Cardiac muscle cell (in vitro differentiated cells and primary cell): ENCODE measurements around the gene CYP2U1. TPM values are rescaled to one million over a fixed set of nuclear protein-coding genes. Genes with fewer than 3 reads are reported as not detected.

ENCODE experiments used
- DNase-seq, 2 donors: peaks; one replicate each; pipeline versions ENCODE4 v3.0.0 to v3.0.0-alpha.2; 2010 to 2017; ENCODE audit warnings: low read depth in 1 of 2, low spot score in 1 of 2
- H3K27ac ChIP-seq: fragments of 200-600 bp; sonication (generic); 2 replicates; pipeline ENCODE4 v1.5.1; 2016
- H3K27me3 ChIP-seq: fragments of 200-600 bp; sonication (generic); 2 replicates; pipeline ENCODE4 v1.6.0; 2016; ENCODE audit warnings: control low read depth
- H3K36me3 ChIP-seq: fragments of 200-600 bp; sonication (generic); 2 replicates; pipeline ENCODE4 v1.5.1; 2016; ENCODE audit warnings: control low read depth
- H3K4me1 ChIP-seq: fragments of 200-600 bp; sonication (generic); 2 replicates; pipeline ENCODE4 v1.8.1; 2017; ENCODE audit warnings: low read depth, mild to moderate bottlenecking, mixed run types
- H3K4me3 ChIP-seq: fragments of 200-600 bp; sonication (generic); 2 replicates; pipeline ENCODE4 v1.5.1; 2016; ENCODE audit warnings: mild to moderate bottlenecking
- H3K9me3 ChIP-seq: fragments of 200-600 bp; sonication (generic); 2 replicates; pipeline ENCODE4 v1.5.1; 2017; ENCODE audit warnings: low read depth, mild to moderate bottlenecking, control low read depth
- polyA plus RNA-seq: library from polyadenylated mRNA; unstranded; fragments of >200 nt; fragmentation: Nextera tagmentation; extraction: Ambion mirVana; gene quantifications from 2 replicates; pipeline ENCODE4 v1.2.1, GENCODE V29; 2016
- total RNA-seq: library from RNA; depleted of rRNA; stranded (reverse); fragments of >200 nt; gene quantifications from 2 replicates; pipeline ENCODE4 v1.2.3, GENCODE V29; 2016
- TF ChIP-seq, protein P1 (sequence below): IDR thresholded peaks from 2 replicates; pipeline ENCODE4 v1.5.1; 2012; ENCODE audit warnings: low read depth, mild to moderate bottlenecking, low read length

CYP2U1 gene
- total RNA-seq (4.7 and 7.0 TPM in 2 replicates), polyA plus RNA-seq (2.5 and 2.7 TPM in 2 replicates)

DNA sequence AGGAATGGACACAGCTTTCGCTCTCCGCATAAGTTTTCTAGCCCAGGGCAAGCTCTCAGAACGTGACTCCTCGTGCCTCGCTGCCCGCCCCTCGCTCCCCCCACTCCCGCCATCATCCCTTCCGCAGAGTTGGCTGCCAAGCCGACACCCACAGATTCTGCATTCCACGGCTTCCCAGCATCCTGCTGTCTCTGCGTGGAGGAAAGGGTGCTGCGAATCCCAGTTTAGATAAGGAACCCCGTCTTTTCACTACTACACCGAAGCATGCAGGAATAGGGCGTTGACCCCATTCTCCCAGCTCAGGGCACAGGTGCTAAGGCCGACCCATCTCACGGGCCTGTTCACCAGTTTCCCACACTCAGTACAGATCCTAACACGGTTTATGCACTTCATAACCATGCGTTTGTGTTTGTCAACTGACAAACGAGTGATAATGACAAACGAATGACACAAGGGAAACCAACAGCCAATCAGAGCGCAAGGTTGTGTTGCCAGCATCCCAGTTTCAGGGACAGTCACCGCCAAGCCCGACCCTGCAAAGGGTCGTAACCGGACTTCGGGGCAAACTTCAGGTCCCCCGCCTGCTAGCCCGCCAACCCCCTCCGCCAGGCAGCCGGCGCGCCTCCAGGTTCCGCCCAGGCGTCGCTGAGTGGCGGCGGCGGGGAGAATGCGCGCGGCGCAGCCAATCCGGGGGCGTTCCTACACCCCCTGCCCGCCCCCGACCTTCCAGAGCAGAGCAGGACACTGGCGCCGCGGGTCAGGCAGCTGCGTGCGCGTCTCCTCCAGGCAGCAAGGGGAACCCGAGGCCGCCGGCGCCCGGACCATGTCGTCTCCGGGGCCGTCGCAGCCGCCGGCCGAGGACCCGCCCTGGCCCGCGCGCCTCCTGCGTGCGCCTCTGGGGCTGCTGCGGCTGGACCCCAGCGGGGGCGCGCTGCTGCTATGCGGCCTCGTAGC is at the start of gene CYP2U1:
Gene CYP2U1, plus strand, starts transcription at position 729 of the 954 bp plus-strand sequence. Its CDS starts 95 bp downstream, at position 824.
- TF ChIP-seq, protein P1, sequence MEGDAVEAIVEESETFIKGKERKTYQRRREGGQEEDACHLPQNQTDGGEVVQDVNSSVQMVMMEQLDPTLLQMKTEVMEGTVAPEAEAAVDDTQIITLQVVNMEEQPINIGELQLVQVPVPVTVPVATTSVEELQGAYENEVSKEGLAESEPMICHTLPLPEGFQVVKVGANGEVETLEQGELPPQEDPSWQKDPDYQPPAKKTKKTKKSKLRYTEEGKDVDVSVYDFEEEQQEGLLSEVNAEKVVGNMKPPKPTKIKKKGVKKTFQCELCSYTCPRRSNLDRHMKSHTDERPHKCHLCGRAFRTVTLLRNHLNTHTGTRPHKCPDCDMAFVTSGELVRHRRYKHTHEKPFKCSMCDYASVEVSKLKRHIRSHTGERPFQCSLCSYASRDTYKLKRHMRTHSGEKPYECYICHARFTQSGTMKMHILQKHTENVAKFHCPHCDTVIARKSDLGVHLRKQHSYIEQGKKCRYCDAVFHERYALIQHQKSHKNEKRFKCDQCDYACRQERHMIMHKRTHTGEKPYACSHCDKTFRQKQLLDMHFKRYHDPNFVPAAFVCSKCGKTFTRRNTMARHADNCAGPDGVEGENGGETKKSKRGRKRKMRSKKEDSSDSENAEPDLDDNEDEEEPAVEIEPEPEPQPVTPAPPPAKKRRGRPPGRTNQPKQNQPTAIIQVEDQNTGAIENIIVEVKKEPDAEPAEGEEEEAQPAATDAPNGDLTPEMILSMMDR, result no peak
- Histone ChIP-seq H3K27ac (no peak within 1 kb of the TSS), H3K36me3 (no peaks in the 10 kb centered on the region), H3K4me3 (peak within 1 kb of the TSS; percentile 49), H3K27me3 (peaks cover 21% of the 10 kb centered on the region), H3K9me3 (no peaks in the 10 kb centered on the region), H3K4me1 (no peaks in the 10 kb centered on the region)
- DNase-seq, result peak; percentile 84 to 88

DNA sequence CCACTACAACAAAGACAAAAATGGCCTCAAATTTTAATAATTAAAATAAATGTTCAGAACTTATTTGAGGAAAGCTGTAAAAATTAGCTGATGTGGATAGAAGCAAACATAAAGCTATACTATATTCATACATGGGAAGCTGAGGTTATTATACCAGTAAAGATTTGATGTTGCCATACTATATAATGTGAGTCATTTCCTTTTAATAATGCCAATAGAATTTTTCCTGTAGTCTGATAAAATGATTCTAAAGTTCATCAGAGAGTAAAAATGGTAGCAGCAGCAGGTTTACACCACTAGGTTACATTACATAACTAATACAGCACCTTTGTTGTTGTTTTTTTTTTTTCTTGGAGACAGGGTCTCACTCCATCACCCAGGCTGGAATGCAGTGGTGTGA is 45.5 kb upstream of the CYP2U1 start:
- no peak overlapping the region for H3K27ac ChIP-seq

DNA sequence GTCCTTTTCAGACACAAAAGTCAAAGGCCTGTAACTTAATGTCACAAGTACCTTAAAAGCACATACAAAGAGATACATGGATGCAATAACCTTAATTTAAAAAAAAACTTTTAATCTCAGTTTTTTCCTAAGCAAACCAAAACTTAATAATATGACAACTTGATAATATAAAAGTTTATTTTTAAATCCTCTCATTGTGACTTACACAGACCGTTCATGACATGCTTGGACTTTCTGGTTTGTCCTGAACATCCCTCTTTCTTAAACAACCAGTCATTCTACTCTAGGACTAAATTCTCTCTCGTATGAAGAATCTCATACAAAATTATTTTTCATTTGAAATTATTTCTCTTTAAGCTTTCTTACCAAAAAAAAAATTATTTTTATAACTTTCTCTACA is 43.1 kb upstream of the CYP2U1 start:
- no peaks in the 10 kb centered on the region for H3K4me1 ChIP-seq
- H3K27me3 ChIP-seq, result no peaks in the 10 kb centered on the region
- no peaks in the 10 kb centered on the region for H3K9me3 ChIP-seq
- H3K4me3 ChIP-seq, result no peak overlapping the region
- DNase-seq, result no peak
- TF ChIP-seq, protein P1, result no peak
- no peak overlapping the region for H3K27ac ChIP-seq
- no peaks in the 10 kb centered on the region for H3K36me3 ChIP-seq

More for the DNA sequence above, 45.5 kb upstream of the CYP2U1 start:
- Histone ChIP-seq H3K4me1 (no peaks in the 10 kb centered on the region), H3K4me3 (no peak overlapping the region), H3K9me3 (no peaks in the 10 kb centered on the region), H3K27me3 (no peaks in the 10 kb centered on the region), H3K36me3 (no peaks in the 10 kb centered on the region)
- DNase-seq, result no peak
- TF ChIP-seq, protein P1, result no peak

DNA sequence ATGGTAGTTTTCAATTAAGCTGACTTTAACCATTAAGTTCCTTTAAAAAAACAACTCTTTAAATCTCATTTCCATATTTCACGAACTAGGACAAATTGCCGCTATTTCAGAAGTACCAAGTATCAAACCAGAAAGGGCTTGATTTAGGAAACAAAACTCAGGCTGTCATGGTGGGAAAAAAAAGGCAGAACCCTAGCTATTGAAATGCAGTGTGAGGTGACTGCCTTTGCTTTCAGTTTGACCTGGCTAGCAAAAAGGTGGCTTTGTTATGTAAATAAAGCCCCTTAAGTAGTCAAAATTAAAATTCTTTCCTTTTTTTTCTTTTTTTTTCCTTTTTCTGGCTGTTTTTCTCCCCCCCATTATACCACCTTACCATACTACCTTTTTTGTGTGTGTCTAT is 40.6 kb upstream of the CYP2U1 start:
- Histone ChIP-seq H3K4me3 (no peak overlapping the region), H3K27ac (no peak overlapping the region), H3K36me3 (no peaks in the 10 kb centered on the region), H3K27me3 (no peaks in the 10 kb centered on the region), H3K9me3 (no peaks in the 10 kb centered on the region), H3K4me1 (no peaks in the 10 kb centered on the region)
- TF ChIP-seq, protein P1, result no peak
- no peak for DNase-seq

DNA sequence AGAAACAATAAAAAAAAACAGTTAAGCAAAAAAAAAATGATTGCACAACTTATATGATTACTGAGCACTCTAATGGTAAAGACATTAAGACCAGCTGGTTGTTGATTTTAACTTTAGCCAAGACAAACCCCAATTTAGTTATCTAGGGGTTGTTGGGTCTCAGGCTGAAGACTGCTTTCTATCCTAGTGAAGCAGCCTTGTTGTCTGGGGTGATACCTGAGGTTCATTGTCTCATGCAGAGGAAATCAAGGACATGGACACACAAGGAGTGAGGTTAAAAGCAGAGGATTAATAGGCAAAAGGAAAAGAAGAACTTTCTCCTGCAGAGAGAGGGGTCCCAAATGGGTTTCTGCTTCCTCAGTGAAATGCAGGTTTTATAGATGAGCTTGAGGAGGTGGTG is 40.0 kb upstream of the CYP2U1 start:
- no peak for DNase-seq
- H3K36me3 ChIP-seq, result no peaks in the 10 kb centered on the region
- H3K4me3 ChIP-seq, result no peak overlapping the region
- no peaks in the 10 kb centered on the region for H3K27me3 ChIP-seq
- no peaks in the 10 kb centered on the region for H3K4me1 ChIP-seq
- H3K9me3 ChIP-seq, result no peaks in the 10 kb centered on the region
- TF ChIP-seq, protein P1, result no peak
- no peak overlapping the region for H3K27ac ChIP-seq
